ENCODE data around the gene FBXO10.

Gene FBXO10

GRCh38 chr9:37554318-37554717, 21.9 kb downstream of the FBXO10 start:
- DNase-seq (ENCODE audit: insufficient read length, low spot score): no peak
- FAIRE-seq: no peak

GRCh38 chr9:37551888-37552287, 24.3 kb downstream of the FBXO10 start:
- no peak for FAIRE-seq
- DNase-seq (ENCODE audit: insufficient read length, low spot score): no peak

DNA sequence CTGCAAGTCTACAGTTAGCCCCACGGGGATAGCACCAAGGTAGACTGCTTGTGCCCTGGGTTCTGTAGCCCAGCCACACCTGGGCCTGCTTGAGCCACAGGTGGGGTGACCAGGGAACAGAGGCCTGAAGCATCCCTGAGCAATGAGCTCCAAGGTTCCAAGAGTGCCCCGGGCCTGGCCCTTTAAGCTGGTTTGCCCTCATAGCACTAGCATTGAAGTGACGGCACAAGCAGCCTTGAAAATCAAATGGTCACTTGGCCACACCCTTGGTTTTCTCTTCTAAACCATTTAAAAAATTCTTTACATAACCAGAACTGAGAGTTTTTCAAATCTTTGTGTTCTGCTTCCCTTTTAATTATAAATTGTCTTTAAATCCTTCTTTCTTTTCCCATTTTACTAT, 24.7 kb downstream of the FBXO10 start:
- FAIRE-seq (no peak), DNase-seq (ENCODE audit: insufficient read length, low spot score) (no peak)

DNA sequence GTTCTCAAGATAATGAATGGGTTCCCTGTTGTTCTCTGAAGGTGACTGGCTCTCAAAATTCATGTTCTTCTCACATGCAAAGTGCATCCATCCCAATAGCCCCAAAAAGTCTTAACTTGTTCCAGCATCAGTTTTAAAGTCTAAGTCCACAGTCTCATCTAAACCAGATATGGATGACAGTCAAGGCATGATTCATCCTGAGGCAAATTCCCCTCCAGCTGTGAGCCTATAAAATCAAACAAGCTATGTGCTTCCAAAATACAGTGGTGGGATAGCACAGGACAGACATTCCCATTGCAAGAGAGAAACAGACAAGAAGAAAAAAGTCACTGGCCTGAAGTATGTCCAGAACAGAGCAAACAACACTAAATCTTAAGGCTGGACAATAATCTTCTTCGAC, 25.4 kb downstream of the FBXO10 start:
- FAIRE-seq (no peak), DNase-seq (ENCODE audit: insufficient read length, low spot score) (no peak)

GRCh38 chr9:37549527-37549926, 26.7 kb downstream of the FBXO10 start:
- FAIRE-seq (no peak), DNase-seq (ENCODE audit: insufficient read length, low spot score) (no peak)

DNA sequence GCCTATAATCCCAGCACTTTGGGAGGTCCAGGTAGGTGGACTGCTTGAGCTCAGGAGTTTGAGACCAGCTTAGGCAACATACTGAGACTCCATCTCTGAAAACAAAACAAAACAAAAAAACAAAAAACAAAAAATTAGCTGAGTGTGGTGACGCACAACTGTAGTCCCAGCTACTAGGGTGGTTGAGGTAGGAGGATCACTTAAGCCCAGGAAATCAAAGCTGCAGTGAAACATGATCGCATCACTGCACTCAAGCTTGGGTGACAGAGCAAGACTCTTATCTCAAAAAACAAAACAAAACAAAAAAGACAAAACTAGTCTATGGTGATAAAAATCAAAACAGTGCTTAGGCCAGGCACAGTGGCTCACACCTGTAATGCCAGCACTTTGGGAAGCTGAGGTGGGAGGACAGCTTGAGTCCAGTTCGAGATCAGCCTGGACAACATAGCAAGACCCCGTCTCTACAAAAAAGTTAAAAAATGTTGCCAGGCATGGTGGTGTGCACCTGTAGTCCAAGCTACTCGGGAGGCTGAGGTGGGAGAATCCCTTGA, 28.8 kb downstream of the FBXO10 start:
- no peak for FAIRE-seq
- DNase-seq (ENCODE audit: insufficient read length, low spot score): no peak

GRCh38 chr9:37543468-37543867, 32.7 kb downstream of the FBXO10 start:
- no peak for DNase-seq (ENCODE audit: insufficient read length, low spot score)
- FAIRE-seq: no peak

DNA sequence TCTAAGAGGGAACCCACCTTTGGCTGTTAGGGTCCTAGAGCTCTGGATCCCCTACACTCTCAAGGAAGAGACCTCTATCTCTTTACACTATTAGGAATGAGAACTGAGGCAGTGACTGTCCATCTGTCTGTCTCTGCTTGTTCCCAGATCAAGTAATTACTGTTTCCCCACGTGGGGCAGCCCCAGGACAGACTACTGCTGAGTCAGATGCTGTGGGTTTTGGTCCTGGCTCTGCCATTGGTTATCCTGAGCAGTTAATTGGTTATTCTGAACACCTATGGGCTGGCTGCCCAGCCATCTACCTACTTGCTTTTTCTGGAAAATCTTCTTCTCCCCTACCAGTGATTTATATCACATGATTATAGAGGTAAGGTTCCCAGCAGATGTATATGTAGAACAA, 33.3 kb downstream of the FBXO10 start:
- FAIRE-seq: no peak

GRCh38 chr9:37542488-37542887, 33.7 kb downstream of the FBXO10 start:
- FAIRE-seq: no peak
- DNase-seq (ENCODE audit: insufficient read length, low spot score): no peak

More for the DNA sequence above, 33.3 kb downstream of the FBXO10 start:
- no peak for DNase-seq (ENCODE audit: insufficient read length, low spot score)

- DNase-seq (ENCODE audit: insufficient read length, low spot score) (no peak), FAIRE-seq (no peak)
Measured at GRCh38 chr9:37541465-37541864, 34.7 kb downstream of the FBXO10 start.

DNA sequence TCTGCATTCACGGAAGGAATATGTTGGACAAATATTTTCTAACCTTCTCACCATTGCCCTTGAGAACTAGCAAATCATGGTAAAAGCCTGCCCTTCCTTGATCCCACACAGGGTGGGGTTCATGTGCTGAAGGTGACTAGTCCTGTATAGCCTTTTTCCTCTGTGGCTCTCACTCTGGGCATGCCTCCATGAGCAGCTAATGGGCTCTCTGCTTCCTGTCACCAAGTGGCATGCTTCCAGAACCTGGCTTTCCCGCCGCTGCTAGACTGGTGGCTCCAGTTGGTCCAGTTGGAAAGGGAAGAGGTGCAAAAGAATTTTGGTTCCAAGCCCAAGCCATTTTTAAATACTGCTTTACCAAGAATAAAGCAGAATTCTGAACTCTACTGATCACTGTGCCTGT, 35.5 kb downstream of the FBXO10 start:
- DNase-seq (ENCODE audit: insufficient read length, low spot score) (no peak), FAIRE-seq (no peak)

DNA sequence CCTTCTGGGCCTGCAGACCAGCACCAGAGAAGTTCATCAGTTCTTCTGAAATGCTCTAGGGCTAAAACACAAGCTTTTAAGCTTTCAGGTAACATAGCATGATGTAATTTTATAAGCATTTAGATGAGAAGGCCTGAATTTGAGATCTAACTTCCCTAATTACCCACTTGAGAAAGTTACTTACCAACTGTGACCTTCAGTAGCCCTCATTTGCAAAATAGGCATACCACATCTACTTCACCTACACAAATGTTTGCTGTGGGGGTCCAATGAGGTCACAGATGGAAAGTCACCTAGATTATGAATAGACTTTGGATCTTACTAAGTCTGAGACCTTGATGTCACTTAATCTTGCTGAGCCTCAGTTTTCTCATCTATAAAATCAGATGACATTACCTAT, 36.5 kb downstream of the FBXO10 start:
- FAIRE-seq (no peak), DNase-seq (ENCODE audit: insufficient read length, low spot score) (no peak)

- DNase-seq (ENCODE audit: insufficient read length, low spot score): no peak
- no peak for FAIRE-seq
Measured at GRCh38 chr9:37538099-37538498, 38.1 kb downstream of the FBXO10 start.

GRCh38 chr9:37534901-37535300, 41.3 kb downstream of the FBXO10 start:
- DNase-seq (ENCODE audit: insufficient read length, low spot score) (no peak), FAIRE-seq (no peak)

- no peak for FAIRE-seq
- no peak for DNase-seq (ENCODE audit: insufficient read length, low spot score)
Measured at GRCh38 chr9:37534412-37534811, 41.8 kb downstream of the FBXO10 start.

DNA sequence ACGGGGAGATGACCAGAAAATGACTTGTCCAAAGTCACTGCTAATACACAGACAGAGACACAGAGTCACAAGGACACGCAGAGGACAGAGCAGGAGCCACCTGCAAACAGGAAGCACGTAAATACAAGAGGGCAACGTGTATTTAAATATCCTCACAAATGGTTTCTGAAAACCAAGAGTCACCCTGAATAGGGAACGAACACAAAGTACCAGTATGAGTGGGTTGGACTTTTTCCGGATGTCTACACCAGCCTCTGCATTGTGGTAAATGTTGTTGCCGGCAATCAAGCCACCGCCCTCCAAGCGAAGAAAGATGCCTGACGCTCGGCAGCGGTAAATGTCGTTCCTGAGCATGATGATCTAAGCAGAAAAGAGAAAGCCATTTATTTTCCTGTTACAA, 44.5 kb downstream of the FBXO10 start:
- no peak for DNase-seq (ENCODE audit: insufficient read length, low spot score)

DNA sequence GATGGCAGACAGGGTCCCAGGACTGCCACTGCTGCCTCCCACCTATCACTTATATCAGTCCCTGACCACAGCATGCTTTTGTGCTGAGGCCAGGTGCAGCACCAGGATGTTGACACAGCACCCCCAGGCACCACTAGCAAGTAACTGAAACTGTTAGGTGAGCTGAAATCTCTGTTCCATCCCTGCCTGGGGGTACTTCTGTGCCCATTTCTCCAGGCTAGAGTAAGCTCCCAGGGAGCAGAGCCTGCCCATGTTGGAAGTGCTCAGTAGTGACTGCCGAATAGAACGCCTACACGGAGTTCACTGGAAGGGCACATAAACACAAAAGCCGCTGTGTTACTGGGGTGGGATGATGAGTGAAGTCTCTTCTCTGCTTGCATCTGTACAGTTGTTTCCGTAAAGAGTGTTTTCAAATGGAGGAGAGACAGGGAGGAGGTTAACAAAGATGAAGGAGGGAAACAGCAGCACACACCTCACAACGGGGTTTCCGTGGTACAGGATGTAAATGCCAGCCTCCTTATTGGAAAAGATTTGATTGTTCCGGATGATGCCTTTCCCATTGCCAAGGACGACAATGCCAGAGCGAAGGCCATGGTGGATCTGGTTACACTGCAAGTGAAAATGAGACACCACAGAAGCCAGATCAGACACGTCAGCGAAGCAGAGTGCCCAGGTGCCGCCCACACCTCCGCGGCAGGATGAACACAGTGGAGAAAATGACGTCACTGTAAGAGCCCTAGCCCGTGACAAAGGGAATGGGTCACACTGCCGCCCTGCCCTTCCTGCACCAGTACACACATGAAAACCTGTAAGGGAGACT, 47.3 kb downstream of the FBXO10 start:
- FAIRE-seq (no peak), DNase-seq (ENCODE audit: insufficient read length, low spot score) (no peak)

More for the DNA sequence above, 44.5 kb downstream of the FBXO10 start:
- FAIRE-seq: no peak

DNA sequence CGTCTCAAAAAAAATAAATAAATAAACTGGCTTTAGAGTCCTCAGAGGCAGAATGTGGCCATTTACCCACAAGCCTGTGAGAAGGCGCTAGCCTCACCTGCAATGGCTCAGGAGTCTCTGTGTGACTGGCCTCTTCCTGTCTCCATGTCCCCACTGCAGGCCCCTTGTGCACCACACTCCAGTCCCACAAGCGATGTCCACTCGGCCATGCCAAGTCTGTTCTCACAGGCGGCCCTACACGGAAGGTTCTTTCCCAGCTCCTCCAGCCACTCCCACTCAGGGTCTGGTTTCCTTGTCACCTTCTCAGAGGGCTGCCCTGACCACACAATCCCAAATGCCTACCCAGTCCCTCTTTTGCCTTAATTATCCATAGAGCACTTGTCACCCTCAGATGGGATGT, 52.3 kb downstream of the FBXO10 start:
- FAIRE-seq: no peak

GRCh38 chr9:37522971-37523370, 53.2 kb downstream of the FBXO10 start:
- no peak for DNase-seq (ENCODE audit: insufficient read length, low spot score)
- FAIRE-seq: no peak

More for the DNA sequence above, 52.3 kb downstream of the FBXO10 start:
- DNase-seq (ENCODE audit: insufficient read length, low spot score): no peak

DNA sequence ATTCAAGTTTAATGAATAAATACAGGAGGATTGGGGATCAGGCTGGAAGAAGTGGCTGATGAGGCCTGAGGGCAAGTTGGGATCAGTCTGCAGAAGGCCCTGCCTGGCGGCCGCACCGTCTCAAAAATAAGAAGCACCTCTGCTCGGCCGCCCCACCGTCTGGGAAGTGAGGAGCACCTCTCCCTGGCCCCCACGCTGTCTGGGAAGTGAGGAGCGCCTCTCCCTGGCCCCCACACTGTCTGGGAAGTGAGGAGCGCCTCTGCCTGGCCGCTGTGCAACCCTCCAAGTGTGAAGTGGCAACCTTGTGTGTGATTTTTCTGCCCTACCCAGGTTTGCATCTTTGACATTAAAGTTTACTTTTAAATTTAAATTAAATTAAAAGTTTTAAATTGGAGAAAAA, 55.1 kb downstream of the FBXO10 start:
- FAIRE-seq: no peak
- DNase-seq (ENCODE audit: insufficient read length, low spot score): no peak

DNA sequence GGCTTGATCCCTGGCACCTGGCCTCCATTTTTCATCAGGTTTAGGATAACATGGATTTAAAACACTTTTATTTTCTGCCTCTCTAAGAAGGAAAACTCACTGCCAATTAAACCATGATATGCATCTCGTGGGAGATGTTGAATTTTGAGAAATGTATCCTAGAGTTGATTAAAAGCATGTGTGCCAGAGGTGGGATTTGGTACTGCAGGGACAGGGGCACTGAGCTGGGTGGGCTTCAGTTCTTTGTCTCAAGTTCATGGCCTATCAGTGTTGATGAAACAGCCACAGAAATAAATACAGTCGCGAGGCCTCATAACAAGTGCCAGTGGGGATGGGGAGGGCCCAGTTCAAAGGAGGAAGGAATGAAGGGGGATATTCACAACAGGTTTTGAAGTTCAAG, 55.5 kb downstream of the FBXO10 start:
- DNase-seq (ENCODE audit: insufficient read length, low spot score): no peak
- no peak for FAIRE-seq

DNA sequence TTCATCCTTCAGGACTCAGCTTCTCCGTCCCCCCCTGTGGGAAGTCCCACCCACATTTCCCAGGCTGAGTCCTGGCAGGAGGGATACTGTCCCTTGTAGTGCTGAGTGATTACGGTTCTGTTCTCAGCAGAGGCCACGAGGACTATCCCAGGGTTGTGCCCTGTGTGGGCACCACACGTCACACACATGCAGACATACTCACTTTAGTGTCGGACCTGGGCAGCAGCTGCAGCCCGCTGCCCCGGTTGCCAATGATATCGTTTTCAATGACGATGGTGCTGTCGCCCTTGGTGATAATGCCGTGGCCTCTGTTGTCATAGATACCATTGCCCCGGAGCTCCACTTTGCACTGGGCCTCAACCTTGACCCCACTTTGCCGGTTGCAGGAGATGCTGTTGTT, 58.3 kb downstream of the FBXO10 start:
- DNase-seq (ENCODE audit: insufficient read length, low spot score) (no peak), FAIRE-seq (no peak)

All from HTR-8/SVneo (cell line).